K562 (cell line): ENCODE data around the gene GATAD2B. TPM values are rescaled to one million over a fixed set of nuclear protein-coding genes. Genes with fewer than 3 reads are reported as not detected.

ENCODE experiments used
- ATAC-seq: fragments of 200-7000 bp; cut with Tn5 transposase; 3 replicates; pipeline ENCODE4 v1.9.1; 2020; ENCODE audit warnings: moderate library complexity
- BruUV-seq: library from RNA; stranded (reverse); fragments of 400-500 nt; replicated peaks from 2 replicates; lab custom pipeline; 2021; lab: Mats Ljungman, UMichigan
- CTCF ChIA-PET: fragments of 300-600 bp; formaldehyde crosslinking; extraction: SDS; loops from one replicate; lab custom pipeline; 2021; ENCODE audit warnings: low intra/inter-chr PET ratio; lab: Yijun Ruan, JAX
- POLR2A ChIA-PET: fragments of 300-600, 350-650 bp; sonication (Branson Sonifier 250); formaldehyde crosslinking; extraction: SDS; loops from one replicate; lab custom pipeline; 2021; ENCODE audit warnings: antibody characterized with exemption, inconsistent platforms; lab: Yijun Ruan, JAX
- DNase-seq, 4 experiments: peaks; one replicate each; pipeline versions ENCODE4 v3.0.0 to v3.0.0-alpha.2; 2011 to 2018; ENCODE audit warnings: low spot score in 3 of 4, mixed read lengths in 3 of 4; ENCODE audit errors: extremely low read depth in 1 of 4
- FAIRE-seq: peaks from 2 replicates; lab custom pipeline; 2011; peaks lifted over from hg19 to GRCh38; lab: Jason Lieb, UNC
- H2AFZ ChIP-seq: 2 replicates; pipeline ENCODE4 v1.6.0; 2011; ENCODE audit warnings: low read depth, low read length, control low read depth, inconsistent platforms
- H3K27ac ChIP-seq: fragments of 200-600 bp; 3 replicates; pipeline ENCODE4 v1.8.0; 2011; ENCODE audit warnings: low read depth, mild to moderate bottlenecking, control low read depth, inconsistent platforms, low read length, moderate library complexity, mixed read lengths; ENCODE audit errors: extremely low read depth
- H3K27me3 ChIP-seq, 2 experiments: fragments of 300-600 bp in 1 of 2; 2 replicates in 1 of 2; 3 replicates in 1 of 2; pipeline versions ENCODE4 v1.6.0 to v1.8.0; 2011; ENCODE audit warnings: inconsistent platforms in 2 of 2, low read length in 2 of 2, mild to moderate bottlenecking in 1 of 2, mixed read lengths in 1 of 2, moderate library complexity in 1 of 2; ENCODE audit not compliant: control insufficient read depth in 2 of 2, insufficient read depth in 2 of 2
- H3K36me3 ChIP-seq: fragments of 300-600 bp; 3 replicates; pipeline ENCODE4 v1.8.0; 2011; ENCODE audit warnings: mild to moderate bottlenecking, low read length, inconsistent platforms; ENCODE audit not compliant: control insufficient read depth, insufficient read depth
- H3K4me1 ChIP-seq, 2 experiments: fragments of 200-600 bp in 1 of 2; replicated peaks in 1 of 2; 2 replicates in 1 of 2; 3 replicates in 1 of 2; pipeline versions ENCODE4 v1.5.1 to v1.8.0; 2011; ENCODE audit warnings: inconsistent platforms in 2 of 2, low read length in 2 of 2, mild to moderate bottlenecking in 1 of 2, mixed read lengths in 1 of 2, moderate library complexity in 1 of 2; ENCODE audit not compliant: control insufficient read depth in 2 of 2, insufficient read depth in 2 of 2
- H3K4me2 ChIP-seq: 2 replicates; pipeline ENCODE4 v1.6.1; 2011; ENCODE audit warnings: low read length, control low read depth, inconsistent platforms, mixed read lengths; ENCODE audit not compliant: insufficient read depth
- H3K4me3 ChIP-seq: fragments of 200-600 bp; sonication (generic), shearing (Covaris generic); 2 replicates; pipeline ENCODE4 v1.5.1; 2016; ENCODE audit warnings: control low read depth, inconsistent platforms
- H3K79me2 ChIP-seq: fragments of 200-600 bp; 3 replicates; pipeline ENCODE4 v1.8.0; 2011; ENCODE audit warnings: low read length, inconsistent platforms; ENCODE audit not compliant: control insufficient read depth, insufficient read depth
- H3K9ac ChIP-seq, 2 experiments: 2 replicates each; pipeline versions ENCODE4 v1.6.0 to v1.6.1; 2011; ENCODE audit warnings: low read depth in 2 of 2, low read length in 2 of 2, control low read depth in 1 of 2, inconsistent platforms in 1 of 2, mild to moderate bottlenecking in 1 of 2, mixed read lengths in 1 of 2; ENCODE audit not compliant: insufficient read depth in 1 of 2
- H3K9me1 ChIP-seq: one replicate; pipeline ENCODE4 v1.6.0; 2011; ENCODE audit warnings: inconsistent platforms, mild to moderate bottlenecking, low read length, moderate library complexity; ENCODE audit not compliant: control insufficient read depth, insufficient read depth
- H3K9me3 ChIP-seq: replicated peaks from 2 replicates; pipeline ENCODE4 v1.5.1; 2011; ENCODE audit warnings: low read depth, low read length, inconsistent platforms; ENCODE audit not compliant: control insufficient read depth, insufficient read depth
- H4K20me1 ChIP-seq: replicated peaks from 2 replicates; pipeline ENCODE4 v1.6.1; 2011; ENCODE audit warnings: low read length, inconsistent platforms, mixed read lengths; ENCODE audit not compliant: control insufficient read depth, insufficient read depth
- BRD9 ChIP-seq: fragments of 450-650 bp; IDR thresholded peaks from 2 replicates; pipeline ENCODE4 v1.6.1; 2018; ENCODE audit warnings: low read depth; ENCODE audit not compliant: partially characterized antibody
- CXXC5 ChIP-seq: fragments of 250-450 bp; sonication (Bioruptor Pico); IDR thresholded peaks from 2 replicates; pipeline ENCODE4 v1.8.0; 2022; ENCODE audit warnings: inconsistent platforms, mild to moderate bottlenecking, moderate library complexity
- ERF ChIP-seq: fragments of 450-650 bp; formaldehyde crosslinking; IDR thresholded peaks from 2 replicates; pipeline ENCODE4 v1.4.0; 2020; ENCODE audit warnings: mild to moderate bottlenecking, mixed read lengths
- HIVEP1 ChIP-seq: fragments of 250-450 bp; sonication (Bioruptor Pico); IDR thresholded peaks from 2 replicates; pipeline ENCODE4 v1.4.0; 2020; ENCODE audit warnings: mild to moderate bottlenecking
- KAT2B ChIP-seq: IDR thresholded peaks from one replicate; pipeline ENCODE4 v1.6.1; 2012; ENCODE audit warnings: low read depth, mild to moderate bottlenecking, control low read depth, inconsistent platforms, low read length, moderate library complexity
- MLX ChIP-seq, 2 experiments: fragments of 450-650 bp in 1 of 2; sonication (generic) in 1 of 2; formaldehyde crosslinking; conservative IDR thresholded peaks; 2 replicates each; pipeline versions ENCODE4 v1.4.0 to v1.8.1; 2020 to 2022; ENCODE audit warnings: mild to moderate bottlenecking in 1 of 2, missing genetic modification reagents in 1 of 2
- RAD21 ChIP-seq, 2 experiments: fragments of 250-450 bp in 1 of 2; fragments of 450-650 bp in 1 of 2; sonication (Bioruptor Pico) in 1 of 2; formaldehyde crosslinking in 1 of 2; IDR thresholded peaks in 1 of 2; conservative IDR thresholded peaks in 1 of 2; 2 replicates each; pipeline versions ENCODE4 v1.4.0 to v1.8.0; 2020 to 2022; ENCODE audit warnings: mild to moderate bottlenecking in 2 of 2, moderate library complexity in 1 of 2
- RBM17 ChIP-seq: fragments of 200-400 bp; formaldehyde crosslinking; IDR thresholded peaks from 2 replicates; pipeline ENCODE4 v1.6.1; 2017; ENCODE audit warnings: low read depth, mild to moderate bottlenecking, low read length, borderline replicate concordance
- SIX5 ChIP-seq, 2 experiments: IDR thresholded peaks; 2 replicates each; pipeline ENCODE4 v1.6.1; 2011; ENCODE audit warnings: low read length in 2 of 2, borderline replicate concordance in 1 of 2, low read depth in 1 of 2, mild to moderate bottlenecking in 1 of 2, moderate library complexity in 1 of 2; ENCODE audit not compliant: insufficient read depth in 1 of 2
- ZBTB17 ChIP-seq: fragments of 450-650 bp; formaldehyde crosslinking; IDR thresholded peaks from 2 replicates; pipeline ENCODE4 v1.4.0; 2020; ENCODE audit warnings: mild to moderate bottlenecking
- ZBTB2 ChIP-seq: fragments of 450-650 bp; IDR thresholded peaks from 2 replicates; pipeline ENCODE4 v1.6.1; 2016; ENCODE audit warnings: antibody characterized with exemption
- ZBTB8A ChIP-seq: fragments of 450-650 bp; IDR thresholded peaks from 2 replicates; pipeline ENCODE4 v1.6.1; 2018; ENCODE audit warnings: mild to moderate bottlenecking, moderate library complexity; ENCODE audit not compliant: partially characterized antibody
- ZNF232 ChIP-seq: sonication (generic); formaldehyde crosslinking; IDR thresholded peaks from 2 replicates; pipeline ENCODE4 v1.8.0; 2022; ENCODE audit warnings: mild to moderate bottlenecking, missing genetic modification reagents
- ZNF445 ChIP-seq: fragments of 250-450 bp; sonication (Bioruptor Pico); IDR thresholded peaks from 2 replicates; pipeline ENCODE4 v1.4.0; 2020; ENCODE audit warnings: low read depth, mild to moderate bottlenecking, moderate library complexity
- ZNF551 ChIP-seq: fragments of 250-450 bp; sonication (Bioruptor Pico); IDR thresholded peaks from 2 replicates; pipeline ENCODE4 v1.5.0; 2021; ENCODE audit warnings: mild to moderate bottlenecking, moderate library complexity
- WGBS: fragments of 100-300 bp; shearing (Covaris generic); methylation state at CpG from one replicate; pipeline ENCODE4 v1.1.6; 2016; ENCODE audit warnings: low coverage, mixed read lengths; ENCODE audit not compliant: insufficient coverage; ENCODE audit errors: missing lambda C conversion rate; 5-methylcytosine and 5-hydroxymethylcytosine counted together
- in situ Hi-C: fragments of 300-500 bp; cut with MboI; formaldehyde crosslinking; loops from 4 replicates; pipeline ENCODE4 v1.15.0; 2018; ENCODE audit warnings: inconsistent platforms, mixed read lengths
- intact Hi-C: fragments of 100-400 bp; cut with micrococcal nuclease; formaldehyde crosslinking; loops from 2 replicates; pipeline ENCODE4 v1.14.2; 2022
- polyA plus RNA-seq, 8 experiments: library from polyadenylated mRNA; depleted of rRNA in 4 of 8; stranded (reverse) in 5 of 8; unstranded in 3 of 8; fragments of >200 nt; fragmentation: Nextera tagmentation in 2 of 8; fragmentation: Illumina TruSeq in 1 of 8; extraction: Ambion mirVana in 2 of 8; extraction: Trizol in 1 of 8; gene quantifications; 2 replicates each; pipeline versions ENCODE4 v1.2.1 to v1.2.3, GENCODE V29; 2011 to 2014; ENCODE audit warnings: inconsistent platforms in 1 of 8, missing spikeins in 1 of 8
- total RNA-seq, 7 experiments: library from RNA; depleted of rRNA in 6 of 7; stranded (reverse); fragments of >200 nt in 6 of 7; fragmentation: Illumina TruSeq in 2 of 7; extraction: Trizol in 2 of 7; gene quantifications; 2 replicates each; pipeline versions ENCODE4 v1.2.1 to v1.2.3, GENCODE V29; 2011 to 2021; ENCODE audit warnings: low replicate concordance in 1 of 7

Gene GATAD2B
- total and polyA plus RNA-seq, 9 of the 15 experiments (the other 6 are each of a cell fraction or from before 2014, with no cell fraction given), result 1.5 to 40.2 (median 4.9) TPM

GRCh38 chr1:153771261-153771660 is 151.5 kb downstream of the GATAD2B start:
- H3K9me3 ChIP-seq, result no peaks in the 10 kb centered on the region
- FAIRE-seq (no peak), DNase-seq (no peak), ATAC-seq (no peak)
- no peak overlapping the region for H3K4me2 ChIP-seq
- H3K27ac ChIP-seq, result no peak overlapping the region
- intact Hi-C loops (loop anchor here (5.0 to 10.0 kb wide), 2 partner anchors 94 to 256 kb away; partner anchors contain the start of gene NPR1), in situ Hi-C loops (no loop called here)
- H2AFZ ChIP-seq, result no peak overlapping the region
- no peaks in the 10 kb centered on the region for H4K20me1 ChIP-seq
- 81% methylated on average over 2 of the region's 2 CpGs for WGBS
- BruUV-seq, result no TSS peak
- POLR2A ChIA-PET, result interaction anchor here (3.2 kb wide), 1 partner anchor 219 kb away, joined by 11 read pairs; the partner anchor contains the start of gene RPS27
- no peak overlapping the region for H3K9ac ChIP-seq
- peaks cover 4% of the 10 kb centered on the region for H3K9me1 ChIP-seq
- peaks cover 0 to 24% of the 10 kb centered on the region in 2 experiments; a peak in 3 of 5 replicates for H3K4me1 ChIP-seq
- no peaks in the 10 kb centered on the region for H3K79me2 ChIP-seq
- H3K27me3 ChIP-seq, result no peaks in the 10 kb centered on the region
- H3K4me3 ChIP-seq, result no peak overlapping the region
- H3K36me3 ChIP-seq, result peaks cover 48% of the 10 kb centered on the region
- CTCF ChIA-PET, result interaction anchor here (1.3 to 1.7 kb wide), 2 partner anchors 93 to 260 kb away, joined by 4 to 9 read pairs; partner anchors contain the start of gene NPR1
- TF ChIP-seq MLX (CRISPR knock-in tag; conservative IDR thresholded peaks at IDR 0.05) (no peak), ZNF551 (CRISPR knock-in tag) (no peak), ZBTB8A (no peak), SIX5 (IDR thresholded peaks at IDR 0.05; ENCODE audit: borderline replicate concordance in 1 of 2, insufficient read depth in 1 of 2, low read depth in 1 of 2, low read length in 2 of 2) (no peak), RAD21 (CRISPR knock-in tag; conservative IDR thresholded peaks at IDR 0.05 in 1 of 2, IDR thresholded peaks at IDR 0.05 in 1 of 2) (no peak), RBM17 (no peak), CXXC5 (CRISPR knock-in tag) (no peak), ZBTB2 (no peak), ERF (CRISPR knock-in tag) (no peak), KAT2B (no peak), BRD9 (no peak), ZNF445 (CRISPR knock-in tag) (no peak), ZNF232 (no peak), HIVEP1 (CRISPR knock-in tag) (no peak), ZBTB17 (CRISPR knock-in tag) (no peak)
